CD8-positive, alpha-beta memory T cell (primary cell): ENCODE measurements around the gene ASIP. TPM values are rescaled to one million over a fixed set of nuclear protein-coding genes. Genes with fewer than 3 reads are reported as not detected.
A peak's percentile ranks its signal among the peaks of the same experiment; 100 is the strongest.
"Not testable (repeated sequence)": the region's sequence is repeated elsewhere in the genome, so short reads cannot be mapped to it uniquely, and the experiment has no call there.

Experiments
- CTCF ChIA-PET: fragments of 350-600 bp; sonication (Branson Sonifier 250); formaldehyde crosslinking; loops from one replicate; lab custom pipeline; 2021; ENCODE audit warnings: antibody characterized with exemption; lab: Charles Lee
- POLR2A ChIA-PET: fragments of 350-600 bp; sonication (Branson Sonifier 250); formaldehyde crosslinking; loops from one replicate; lab custom pipeline; 2021; ENCODE audit warnings: antibody characterized with exemption; lab: Charles Lee
- DNase-seq, 5 donors: peaks; one replicate each; pipeline versions ENCODE4 v3.0.0 to v3.0.0-alpha.2; 2020 to 2022; ENCODE audit warnings: mixed read lengths in 1 of 5
- H3K27ac ChIP-seq: one replicate; pipeline ENCODE4 v1.7.0; 2013; ENCODE audit warnings: low read depth, mild to moderate bottlenecking, low read length, moderate library complexity
- H3K27me3 ChIP-seq: 2 replicates; pipeline ENCODE4 v1.7.0; 2013; ENCODE audit warnings: low read length, mild to moderate bottlenecking; ENCODE audit not compliant: insufficient read depth, poor library complexity, severe bottlenecking
- H3K36me3 ChIP-seq: 2 replicates; pipeline ENCODE4 v1.7.0; 2013; ENCODE audit warnings: mild to moderate bottlenecking, low read length, moderate library complexity; ENCODE audit not compliant: insufficient read depth
- H3K4me1 ChIP-seq: 2 replicates; pipeline ENCODE4 v1.7.0; 2013; ENCODE audit warnings: mild to moderate bottlenecking, low read length, moderate library complexity; ENCODE audit not compliant: insufficient read depth
- H3K4me3 ChIP-seq: 2 replicates; pipeline ENCODE4 v1.7.0; 2013; ENCODE audit warnings: mild to moderate bottlenecking, low read length
- H3K9me3 ChIP-seq: 2 replicates; pipeline ENCODE4 v1.7.0; 2013; ENCODE audit warnings: mild to moderate bottlenecking, low read length
- H3K27ac Mint-ChIP-seq, 8 donors: one replicate each; pipeline ENCODE4 v1.8.0; 2020 to 2021; ENCODE audit warnings: mixed read lengths in 8 of 8, mild to moderate bottlenecking in 6 of 8, inconsistent platforms in 3 of 8, moderate library complexity in 3 of 8
- H3K27me3 Mint-ChIP-seq, 2 donors: one replicate each; pipeline ENCODE4 v1.8.0; 2020 to 2021; ENCODE audit warnings: mixed read lengths in 2 of 2, mild to moderate bottlenecking in 1 of 2, moderate library complexity in 1 of 2
- H3K36me3 Mint-ChIP-seq, 3 donors: one replicate each; pipeline ENCODE4 v1.8.0; 2020 to 2021; ENCODE audit warnings: mixed read lengths in 3 of 3, inconsistent platforms in 1 of 3, mild to moderate bottlenecking in 1 of 3
- H3K4me1 Mint-ChIP-seq, 3 donors: one replicate each; pipeline ENCODE4 v1.8.0; 2020 to 2021; ENCODE audit warnings: mixed read lengths in 3 of 3, inconsistent platforms in 1 of 3, mild to moderate bottlenecking in 1 of 3
- H3K4me3 Mint-ChIP-seq, 7 donors: one replicate each; pipeline ENCODE4 v1.8.0; 2020 to 2021; ENCODE audit warnings: mixed read lengths in 7 of 7, mild to moderate bottlenecking in 6 of 7, moderate library complexity in 4 of 7, inconsistent platforms in 2 of 7
- H3K9me3 Mint-ChIP-seq, 5 donors: one replicate each; pipeline ENCODE4 v1.8.0; 2020 to 2022; ENCODE audit warnings: mixed read lengths in 5 of 5, mild to moderate bottlenecking in 3 of 5, moderate library complexity in 2 of 5, inconsistent platforms in 1 of 5
- polyA plus RNA-seq: library from polyadenylated mRNA; unstranded; fragments of 300-500 nt; fragmentation: Illumina TruSeq; gene quantifications from one replicate; pipeline ENCODE4 v1.2.3, GENCODE V29; 2021
- total RNA-seq, 2 experiments: library from RNA; stranded (reverse); gene quantifications; one replicate each; pipeline ENCODE4 v1.2.3, GENCODE V29; 2021

Gene ASIP
- total and polyA plus RNA-seq, 3 experiments from 2014 or later: not detected

DNA sequence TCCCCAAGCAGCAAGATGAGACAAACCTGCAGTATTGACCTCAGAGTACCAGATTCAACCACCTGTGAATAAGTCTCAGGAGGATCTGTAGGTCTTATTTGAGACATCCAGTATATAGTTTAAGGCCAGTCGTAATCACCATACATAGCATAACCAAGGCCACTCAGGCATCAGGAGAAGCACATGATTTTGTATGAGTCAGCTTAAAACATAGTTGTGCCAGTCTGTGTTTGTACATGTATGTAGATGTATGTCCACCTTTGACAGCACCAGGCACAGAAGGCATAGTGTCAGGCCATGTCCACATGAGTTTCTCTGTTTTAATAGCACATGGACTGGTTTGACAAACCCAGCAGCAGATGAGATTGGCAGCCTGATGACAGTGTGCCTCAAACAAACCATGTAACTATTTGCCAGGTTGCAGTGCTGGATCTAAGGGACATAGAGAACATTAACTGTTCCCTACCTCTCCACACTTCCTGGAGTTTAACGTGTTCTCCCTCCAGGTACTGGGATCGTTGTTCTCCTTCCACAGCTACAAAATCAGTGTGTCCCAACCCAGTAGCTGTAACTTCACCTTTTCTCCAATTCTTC, 8.6 kb upstream of the ASIP start:
- CTCF ChIA-PET: no interaction called here

DNA sequence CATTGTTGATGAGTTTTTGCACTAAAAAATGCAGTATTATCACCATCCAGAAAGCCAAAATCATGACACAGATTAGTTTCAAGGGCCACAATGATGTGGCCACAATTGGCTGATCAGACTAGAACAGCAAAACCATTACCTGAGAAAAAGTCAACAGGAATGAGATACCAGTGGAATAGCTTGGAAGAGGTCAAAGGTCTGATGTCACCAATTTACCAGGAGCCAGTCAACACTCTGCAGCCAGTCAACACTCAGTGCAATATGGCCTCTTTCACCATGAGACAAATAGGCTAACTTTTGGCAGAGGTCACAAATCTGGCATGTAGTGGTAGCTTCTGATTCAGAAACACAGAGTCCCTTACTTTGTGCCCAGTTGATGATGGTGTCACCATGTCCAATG, 7.5 kb upstream of the ASIP start:
- Histone ChIP-seq H3K9me3 (peaks cover 5% of the 10 kb centered on the region), H3K27ac (no peak overlapping the region), H3K4me1 (no peaks in the 10 kb centered on the region), H3K4me3 (no peak overlapping the region), H3K27me3 (no peaks in the 10 kb centered on the region), H3K36me3 (no peaks in the 10 kb centered on the region)
- no peak for DNase-seq
- no peak overlapping the region for H3K27ac Mint-ChIP-seq
- H3K9me3 Mint-ChIP-seq: peaks cover 12 to 17% (median 15%) of the 10 kb centered on the region in 5 donors
- no peaks in the 10 kb centered on the region for H3K4me1 Mint-ChIP-seq
- ChIA-PET POLR2A (no interaction called here), CTCF (no interaction called here)
- no peak overlapping the region for H3K4me3 Mint-ChIP-seq
- peaks cover 5 to 14% of the 10 kb centered on the region in 2 donors for H3K27me3 Mint-ChIP-seq
- H3K36me3 Mint-ChIP-seq: peaks cover 0 to 7% (median 0%) of the 10 kb centered on the region in 3 donors

More for the DNA sequence above, 8.6 kb upstream of the ASIP start:
- Histone ChIP-seq H3K27ac (no peak overlapping the region), H3K36me3 (no peaks in the 10 kb centered on the region), H3K27me3 (no peaks in the 10 kb centered on the region), H3K4me3 (no peak overlapping the region), H3K9me3 (peaks cover 3% of the 10 kb centered on the region), H3K4me1 (no peaks in the 10 kb centered on the region)
- H3K9me3 Mint-ChIP-seq: peaks cover 5 to 6% (median 6%) of the 10 kb centered on the region in 5 donors
- peaks cover 0 to 2% (median 0%) of the 10 kb centered on the region in 3 donors for H3K36me3 Mint-ChIP-seq
- no peak for DNase-seq
- no peak overlapping the region for H3K4me3 Mint-ChIP-seq
- H3K4me1 Mint-ChIP-seq: no peaks in the 10 kb centered on the region
- POLR2A ChIA-PET: no interaction called here
- H3K27ac Mint-ChIP-seq: no peak overlapping the region
- H3K27me3 Mint-ChIP-seq: peaks cover 0 to 9% of the 10 kb centered on the region in 2 donors

DNA sequence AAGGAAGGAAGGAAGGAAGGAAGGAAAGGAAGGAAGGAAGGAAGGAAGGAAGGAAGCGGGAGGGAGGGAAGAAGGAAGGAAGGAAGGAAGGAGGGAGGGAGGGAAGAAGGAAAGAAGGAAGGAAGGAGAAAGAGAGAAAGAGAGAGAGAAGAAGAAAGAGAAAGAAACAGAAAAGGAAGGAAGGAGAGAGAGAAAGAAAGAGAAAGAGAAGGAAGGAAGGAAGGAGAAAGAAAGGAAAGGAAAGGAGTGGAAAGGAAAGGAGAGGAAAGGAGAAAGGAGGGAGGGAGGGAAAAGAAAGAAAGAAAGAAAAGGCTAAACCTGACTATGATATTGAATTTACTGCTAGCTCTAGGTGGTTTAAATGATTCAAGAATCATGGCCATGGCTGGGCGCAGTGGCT, 5.3 kb upstream of the ASIP start:
- Histone ChIP-seq H3K4me1 (peaks cover 14% of the 10 kb centered on the region), H3K27ac (no peak overlapping the region), H3K9me3 (peaks cover 5% of the 10 kb centered on the region), H3K36me3 (no peaks in the 10 kb centered on the region), H3K4me3 (no peak overlapping the region), H3K27me3 (no peaks in the 10 kb centered on the region)
- Mint-ChIP-seq H3K27me3 (peaks cover 8 to 28% of the 10 kb centered on the region in 2 donors), H3K36me3 (peaks cover 0 to 16% (median 0%) of the 10 kb centered on the region in 3 donors), H3K4me3 (no peak overlapping the region), H3K4me1 (peaks cover 0 to 3% (median 2%) of the 10 kb centered on the region in 3 donors), H3K9me3 (peaks cover 15 to 21% (median 19%) of the 10 kb centered on the region in 5 donors), H3K27ac (no peak overlapping the region)
- ChIA-PET POLR2A (no interaction called here), CTCF (no interaction called here)
- DNase-seq: no peak

DNA sequence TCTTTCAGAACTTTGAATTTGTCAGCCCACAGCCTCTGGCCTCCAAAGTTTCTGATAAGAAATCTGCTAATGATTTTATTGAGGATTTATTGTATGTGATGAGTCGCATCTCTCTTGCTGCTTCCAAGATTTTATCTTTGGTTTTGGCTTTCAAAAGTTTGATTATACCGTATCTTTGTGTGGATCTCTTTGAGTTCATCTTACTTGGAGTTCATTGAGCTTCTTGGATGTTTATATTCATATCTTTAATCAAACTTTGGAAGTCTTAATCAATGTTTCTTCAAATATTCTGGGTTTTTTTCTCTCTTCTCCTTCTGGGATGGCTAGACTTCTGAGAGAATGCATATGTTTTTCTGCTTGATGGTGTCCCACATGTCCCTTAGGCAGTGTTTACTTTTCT, 3.3 kb upstream of the ASIP start:
- POLR2A ChIA-PET: no interaction called here
- H3K9me3 ChIP-seq: peaks cover 5% of the 10 kb centered on the region
- Mint-ChIP-seq H3K9me3 (peaks cover 15 to 21% (median 19%) of the 10 kb centered on the region in 5 donors), H3K36me3 (peaks cover 0 to 16% (median 0%) of the 10 kb centered on the region in 3 donors), H3K4me1 (peaks cover 4 to 8% (median 5%) of the 10 kb centered on the region in 3 donors), H3K27ac (no peak overlapping the region), H3K4me3 (no peak overlapping the region), H3K27me3 (peaks cover 8 to 38% of the 10 kb centered on the region in 2 donors)
- no peaks in the 10 kb centered on the region for H3K27me3 ChIP-seq
- DNase-seq: no peak
- peaks cover 19% of the 10 kb centered on the region for H3K4me1 ChIP-seq
- no peak overlapping the region for H3K4me3 ChIP-seq
- CTCF ChIA-PET: no interaction called here
- H3K36me3 ChIP-seq: no peaks in the 10 kb centered on the region
- no peak overlapping the region for H3K27ac ChIP-seq

DNA sequence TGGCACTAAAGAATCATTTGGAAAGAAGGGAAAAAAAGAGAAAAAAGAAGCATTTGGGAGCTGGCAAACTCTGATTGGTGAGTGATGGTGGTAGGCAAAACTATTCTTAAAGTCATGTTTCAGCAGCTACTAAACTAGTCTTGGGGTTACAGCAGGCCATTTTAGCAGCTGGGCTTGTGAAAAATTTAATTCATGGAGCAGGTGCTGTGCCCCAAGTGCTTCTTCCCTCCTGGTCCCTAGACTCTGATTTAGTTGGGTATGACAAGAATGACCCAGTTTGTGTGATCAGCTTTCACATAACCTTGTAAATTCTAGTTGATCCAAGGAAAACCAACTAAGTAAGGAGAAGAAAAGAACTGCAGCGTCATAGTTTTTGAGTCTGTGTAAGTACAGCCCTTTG, 1.1 kb upstream of the ASIP start:
- Histone ChIP-seq H3K9me3 (peaks cover 5% of the 10 kb centered on the region), H3K27ac (no peak overlapping the region), H3K4me3 (no peak overlapping the region), H3K27me3 (no peaks in the 10 kb centered on the region), H3K4me1 (peaks cover 19% of the 10 kb centered on the region), H3K36me3 (no peaks in the 10 kb centered on the region)
- Mint-ChIP-seq H3K27ac (peak overlapping the region in 1 of 8 donors; percentile 26), H3K4me3 (no peak overlapping the region), H3K27me3 (peaks cover 8 to 44% of the 10 kb centered on the region in 2 donors), H3K36me3 (peaks cover 0 to 16% (median 0%) of the 10 kb centered on the region in 3 donors), H3K4me1 (peaks cover 4 to 8% (median 5%) of the 10 kb centered on the region in 3 donors), H3K9me3 (peaks cover 15 to 21% (median 19%) of the 10 kb centered on the region in 5 donors)
- ChIA-PET POLR2A (no interaction called here), CTCF (no interaction called here)
- DNase-seq: no peak

DNA sequence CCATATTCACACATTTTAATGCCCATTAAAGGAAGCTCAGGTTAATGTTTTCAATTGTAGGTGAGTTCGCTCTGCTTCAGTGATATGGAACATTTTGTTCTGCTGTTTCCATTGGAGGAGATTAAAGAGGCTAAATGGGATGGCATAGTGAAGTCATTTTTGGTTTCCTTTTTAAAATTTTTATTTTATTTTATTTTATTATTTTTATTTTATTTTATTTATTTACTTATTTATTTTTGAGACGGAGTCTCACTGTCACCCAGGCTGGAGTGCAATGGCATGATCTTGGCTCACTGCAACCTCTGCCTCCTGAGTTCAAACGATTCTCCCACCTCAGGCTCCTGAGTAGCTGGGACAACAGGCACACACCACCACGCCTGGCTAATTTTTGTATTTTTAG, 792 bp downstream of the ASIP start:
- DNase-seq, H3K27ac ChIP-seq, H3K27ac Mint-ChIP-seq, POLR2A ChIA-PET, H3K9me3 ChIP-seq, H3K4me1 Mint-ChIP-seq, H3K36me3 ChIP-seq, H3K27me3 ChIP-seq, CTCF ChIA-PET, H3K4me3 ChIP-seq, H3K4me3 Mint-ChIP-seq: not testable (repeated sequence)
- peaks cover 14 to 21% (median 17%) of the 10 kb centered on the region in 5 donors for H3K9me3 Mint-ChIP-seq
- peaks cover 19% of the 10 kb centered on the region for H3K4me1 ChIP-seq
- H3K27me3 Mint-ChIP-seq: peaks cover 11 to 48% of the 10 kb centered on the region in 2 donors
- H3K36me3 Mint-ChIP-seq: peaks cover 0 to 16% (median 0%) of the 10 kb centered on the region in 3 donors

DNA sequence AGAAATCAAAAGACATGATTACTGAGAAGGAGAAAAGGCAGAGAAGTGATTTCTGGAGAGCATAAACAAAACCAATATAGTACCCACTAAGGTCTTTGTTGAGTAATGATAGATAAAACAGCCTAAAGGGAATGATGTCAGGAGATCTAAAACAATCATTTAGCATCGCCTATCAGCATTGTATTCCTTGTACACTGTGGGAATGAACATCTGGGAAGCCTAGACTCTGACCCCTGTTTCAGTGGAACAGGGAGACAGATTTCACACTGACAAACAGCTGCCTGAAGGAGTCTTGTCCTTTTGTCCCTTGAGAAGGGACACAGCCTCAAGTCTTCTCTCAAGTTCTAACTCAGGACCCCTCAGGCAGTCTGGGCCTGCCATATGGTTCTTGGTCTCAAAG, 1.7 kb downstream of the ASIP start:
- H3K4me1 Mint-ChIP-seq: peaks cover 4 to 8% (median 5%) of the 10 kb centered on the region in 3 donors
- no peaks in the 10 kb centered on the region for H3K9me3 ChIP-seq
- H3K27me3 Mint-ChIP-seq: peaks cover 11 to 46% of the 10 kb centered on the region in 2 donors
- peaks cover 0 to 14% (median 0%) of the 10 kb centered on the region in 3 donors for H3K36me3 Mint-ChIP-seq
- no peak overlapping the region for H3K4me3 ChIP-seq
- peaks cover 19% of the 10 kb centered on the region for H3K4me1 ChIP-seq
- no peak overlapping the region for H3K27ac Mint-ChIP-seq
- H3K36me3 ChIP-seq: no peaks in the 10 kb centered on the region
- CTCF ChIA-PET: no interaction called here
- H3K27ac ChIP-seq: no peak overlapping the region
- H3K27me3 ChIP-seq: no peaks in the 10 kb centered on the region
- POLR2A ChIA-PET: no interaction called here
- H3K4me3 Mint-ChIP-seq: no peak overlapping the region
- DNase-seq: no peak
- peaks cover 7 to 13% (median 12%) of the 10 kb centered on the region in 5 donors for H3K9me3 Mint-ChIP-seq

DNA sequence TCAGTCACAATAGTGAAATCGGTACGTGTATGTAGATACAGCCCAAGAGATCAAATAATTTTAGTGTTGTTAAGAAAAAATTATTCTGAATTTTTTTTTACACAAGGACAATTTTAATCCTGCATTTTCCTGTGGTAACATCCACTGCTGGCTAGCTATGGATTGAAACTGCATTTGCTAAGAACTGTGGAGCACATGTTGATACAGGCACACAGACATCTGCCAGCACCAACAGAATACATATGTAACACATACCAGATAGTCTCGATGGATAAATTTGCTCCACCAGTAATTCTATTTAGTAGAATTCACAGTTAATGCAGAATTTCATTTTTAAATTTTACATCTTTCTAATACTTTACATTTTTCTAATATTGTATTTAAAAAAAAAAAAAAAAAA, 2.2 kb downstream of the ASIP start:
- Mint-ChIP-seq H3K27me3 (peaks cover 10 to 41% of the 10 kb centered on the region in 2 donors), H3K4me1 (peaks cover 4 to 8% (median 5%) of the 10 kb centered on the region in 3 donors), H3K27ac (no peak overlapping the region), H3K36me3 (peaks cover 0 to 10% (median 0%) of the 10 kb centered on the region in 3 donors), H3K9me3 (peaks cover 2 to 8% (median 7%) of the 10 kb centered on the region in 5 donors), H3K4me3 (no peak overlapping the region)
- H3K4me1 ChIP-seq: peaks cover 19% of the 10 kb centered on the region
- ChIA-PET POLR2A (no interaction called here), CTCF (no interaction called here)
- no peak overlapping the region for H3K27ac ChIP-seq
- no peak for DNase-seq
- no peaks in the 10 kb centered on the region for H3K36me3 ChIP-seq
- no peaks in the 10 kb centered on the region for H3K27me3 ChIP-seq
- H3K9me3 ChIP-seq: no peaks in the 10 kb centered on the region
- H3K4me3 ChIP-seq: no peak overlapping the region
